Parathyroid adenoma (tissue), 2 donors: ENCODE results near the gene ENKD1.

Source experiments
- H2AFZ ChIP-seq: fragments of 300-600 bp; sonication (generic); one replicate; pipeline ENCODE4 v1.7.0; 2017; ENCODE audit warnings: antibody characterized with exemption, mild to moderate bottlenecking
- H3K27ac ChIP-seq: fragments of 300-600 bp; sonication (generic); one replicate; pipeline ENCODE4 v1.7.0; 2017
- H3K27me3 ChIP-seq: fragments of 300-600 bp; sonication (generic); one replicate; pipeline ENCODE4 v1.7.0; 2017; ENCODE audit warnings: low read length; ENCODE audit not compliant: control insufficient read depth, insufficient read depth
- H3K36me3 ChIP-seq: fragments of 300-600 bp; sonication (generic); one replicate; pipeline ENCODE4 v1.7.0; 2017; ENCODE audit warnings: low read length; ENCODE audit not compliant: control insufficient read depth, insufficient read depth
- H3K4me1 ChIP-seq: fragments of 300-600 bp; sonication (generic); one replicate; pipeline ENCODE4 v1.7.0; 2017; ENCODE audit warnings: control low read depth
- H3K4me2 ChIP-seq: fragments of 300-600 bp; sonication (generic); one replicate; pipeline ENCODE4 v1.7.0; 2017; ENCODE audit warnings: low read length
- H3K4me3 ChIP-seq: fragments of 300-600 bp; sonication (generic); one replicate; pipeline ENCODE4 v1.7.0; 2017; ENCODE audit warnings: low read depth, low read length
- H3K79me2 ChIP-seq: fragments of 300-600 bp; sonication (generic); one replicate; pipeline ENCODE4 v1.7.0; 2017; ENCODE audit warnings: control low read depth
- H3K9ac ChIP-seq: fragments of 300-600 bp; sonication (generic); one replicate; pipeline ENCODE4 v1.7.0; 2017; ENCODE audit warnings: mild to moderate bottlenecking
- H3K9me3 ChIP-seq: fragments of 300-600 bp; sonication (generic); one replicate; pipeline ENCODE4 v1.7.0; 2017; ENCODE audit warnings: low read length; ENCODE audit not compliant: control insufficient read depth
- TF ChIP-seq, protein P1 (sequence below): fragments of 300-600 bp; sonication (generic); IDR thresholded peaks from one replicate; pipeline ENCODE4 v1.7.0; 2017; ENCODE audit warnings: antibody characterized with exemption, mild to moderate bottlenecking
- donor health status: primary hyperparathyroidism.

The ENKD1 gene

DNA sequence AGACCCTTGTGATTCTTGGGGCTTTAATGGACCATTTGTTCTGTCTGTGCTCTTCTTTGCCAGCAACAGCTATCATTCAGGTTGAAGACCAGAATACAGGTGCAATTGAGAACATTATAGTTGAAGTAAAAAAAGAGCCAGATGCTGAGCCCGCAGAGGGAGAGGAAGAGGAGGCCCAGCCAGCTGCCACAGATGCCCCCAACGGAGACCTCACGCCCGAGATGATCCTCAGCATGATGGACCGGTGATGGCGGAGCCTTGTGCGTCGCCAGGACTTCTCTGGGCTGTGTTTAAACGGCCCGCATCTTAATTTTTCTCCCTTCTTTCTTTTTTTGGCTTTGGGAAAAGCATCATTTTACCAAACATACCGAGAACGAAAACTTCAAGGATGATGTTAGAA, 28.9 kb downstream of the ENKD1 start:
- TF ChIP-seq, protein P1, sequence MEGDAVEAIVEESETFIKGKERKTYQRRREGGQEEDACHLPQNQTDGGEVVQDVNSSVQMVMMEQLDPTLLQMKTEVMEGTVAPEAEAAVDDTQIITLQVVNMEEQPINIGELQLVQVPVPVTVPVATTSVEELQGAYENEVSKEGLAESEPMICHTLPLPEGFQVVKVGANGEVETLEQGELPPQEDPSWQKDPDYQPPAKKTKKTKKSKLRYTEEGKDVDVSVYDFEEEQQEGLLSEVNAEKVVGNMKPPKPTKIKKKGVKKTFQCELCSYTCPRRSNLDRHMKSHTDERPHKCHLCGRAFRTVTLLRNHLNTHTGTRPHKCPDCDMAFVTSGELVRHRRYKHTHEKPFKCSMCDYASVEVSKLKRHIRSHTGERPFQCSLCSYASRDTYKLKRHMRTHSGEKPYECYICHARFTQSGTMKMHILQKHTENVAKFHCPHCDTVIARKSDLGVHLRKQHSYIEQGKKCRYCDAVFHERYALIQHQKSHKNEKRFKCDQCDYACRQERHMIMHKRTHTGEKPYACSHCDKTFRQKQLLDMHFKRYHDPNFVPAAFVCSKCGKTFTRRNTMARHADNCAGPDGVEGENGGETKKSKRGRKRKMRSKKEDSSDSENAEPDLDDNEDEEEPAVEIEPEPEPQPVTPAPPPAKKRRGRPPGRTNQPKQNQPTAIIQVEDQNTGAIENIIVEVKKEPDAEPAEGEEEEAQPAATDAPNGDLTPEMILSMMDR, result no peak
- Histone ChIP-seq H3K4me3 (no peak overlapping the region), H3K4me2 (no peak overlapping the region), H3K9me3 (no peaks in the 10 kb centered on the region), H2AFZ (no peak overlapping the region), H3K27me3 (no peaks in the 10 kb centered on the region), H3K9ac (no peak overlapping the region), H3K4me1 (peaks cover 15% of the 10 kb centered on the region), H3K79me2 (no peaks in the 10 kb centered on the region), H3K36me3 (no peaks in the 10 kb centered on the region), H3K27ac (no peak overlapping the region)

DNA sequence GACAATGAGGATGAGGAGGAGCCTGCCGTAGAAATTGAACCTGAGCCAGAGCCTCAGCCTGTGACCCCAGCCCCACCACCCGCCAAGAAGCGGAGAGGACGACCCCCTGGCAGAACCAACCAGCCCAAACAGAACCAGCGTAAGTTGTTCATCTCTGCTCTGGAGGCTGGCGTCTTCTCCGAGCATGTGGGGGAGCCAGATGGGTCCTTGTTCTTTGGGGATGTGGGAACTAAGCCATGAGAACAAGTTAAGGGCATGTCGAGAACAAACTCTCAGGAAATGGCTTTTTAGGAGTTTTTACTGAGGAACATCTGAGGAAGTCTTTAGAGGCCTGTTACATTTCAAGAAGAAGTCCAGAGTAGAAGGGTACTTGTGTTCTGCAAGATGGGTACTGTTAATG, 29.8 kb downstream of the ENKD1 start:
- Histone ChIP-seq H3K4me1 (peaks cover 6% of the 10 kb centered on the region), H3K27me3 (no peaks in the 10 kb centered on the region), H3K36me3 (no peaks in the 10 kb centered on the region), H3K9me3 (no peaks in the 10 kb centered on the region), H2AFZ (no peak overlapping the region), H3K79me2 (no peaks in the 10 kb centered on the region), H3K4me3 (no peak overlapping the region), H3K27ac (no peak overlapping the region), H3K9ac (no peak overlapping the region), H3K4me2 (no peak overlapping the region)
- TF ChIP-seq, protein P1, result no peak

DNA sequence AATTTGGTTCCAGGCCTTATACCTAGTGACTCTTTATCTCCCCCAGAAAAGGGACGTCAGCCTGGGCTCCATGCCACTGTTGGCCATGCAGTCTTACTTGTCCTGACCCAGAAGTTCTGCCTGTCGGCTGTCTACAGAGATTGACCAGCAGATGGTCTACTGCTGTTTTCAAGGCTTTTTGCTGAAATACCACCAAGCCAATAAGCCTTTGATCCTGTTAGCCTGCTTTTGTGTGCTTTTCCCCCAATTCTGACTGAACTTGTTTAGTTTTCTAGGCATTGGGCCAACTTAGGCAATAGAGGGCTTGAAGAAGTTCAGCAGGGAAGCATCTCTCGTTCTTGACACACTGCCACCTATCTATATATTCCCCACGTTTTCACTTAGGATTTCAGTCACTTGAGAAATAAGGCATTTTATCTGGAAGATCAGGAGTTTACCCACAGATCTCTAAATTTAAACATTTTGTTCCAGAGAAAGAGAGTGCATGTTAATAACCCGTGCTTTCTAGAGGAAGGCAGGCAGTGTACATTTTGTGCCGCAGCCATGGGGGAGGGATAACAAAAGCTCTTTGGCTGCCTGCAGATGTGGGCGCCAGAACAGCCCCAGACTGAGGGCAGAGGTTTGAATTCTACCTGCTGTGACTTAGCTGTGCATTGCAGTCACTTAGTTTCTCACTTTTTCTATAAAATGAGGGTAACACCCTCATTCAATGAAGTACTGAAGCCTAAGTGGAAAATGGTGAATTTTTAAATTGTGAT, 34.0 kb downstream of the ENKD1 start:
- no peak overlapping the region for H3K9ac ChIP-seq
- no peaks in the 10 kb centered on the region for H3K36me3 ChIP-seq
- no peak overlapping the region for H3K4me3 ChIP-seq
- H3K4me2 ChIP-seq, result no peak overlapping the region
- no peak overlapping the region for H2AFZ ChIP-seq
- H3K4me1 ChIP-seq, result peaks cover 6% of the 10 kb centered on the region
- H3K27ac ChIP-seq, result peak overlapping the region; percentile 42
- TF ChIP-seq, protein P1, result no peak
- H3K9me3 ChIP-seq, result no peaks in the 10 kb centered on the region
- H3K27me3 ChIP-seq, result no peaks in the 10 kb centered on the region
- H3K79me2 ChIP-seq, result no peaks in the 10 kb centered on the region

DNA sequence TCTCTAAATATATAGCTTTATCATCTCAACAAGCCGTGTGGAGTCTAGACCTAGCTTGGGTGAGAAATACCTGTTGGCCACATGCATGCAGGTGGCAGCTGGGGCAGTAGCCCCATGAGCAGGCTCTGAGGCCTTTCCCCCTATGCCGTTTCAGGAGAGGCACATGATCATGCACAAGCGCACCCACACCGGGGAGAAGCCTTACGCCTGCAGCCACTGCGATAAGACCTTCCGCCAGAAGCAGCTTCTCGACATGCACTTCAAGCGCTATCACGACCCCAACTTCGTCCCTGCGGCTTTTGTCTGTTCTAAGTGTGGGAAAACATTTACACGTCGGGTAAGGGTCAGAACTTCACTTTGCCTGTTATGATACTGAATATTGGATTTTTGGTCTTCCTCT, 38.3 kb downstream of the ENKD1 start:
- H3K9me3 ChIP-seq, result no peaks in the 10 kb centered on the region
- no peak overlapping the region for H3K27ac ChIP-seq
- TF ChIP-seq, protein P1, result no peak
- H3K4me1 ChIP-seq, result peaks cover 5% of the 10 kb centered on the region
- H3K79me2 ChIP-seq, result no peaks in the 10 kb centered on the region
- H3K27me3 ChIP-seq, result no peaks in the 10 kb centered on the region
- H2AFZ ChIP-seq, result no peak overlapping the region
- H3K36me3 ChIP-seq, result no peaks in the 10 kb centered on the region
- H3K4me2 ChIP-seq, result no peak overlapping the region
- H3K4me3 ChIP-seq, result no peak overlapping the region
- H3K9ac ChIP-seq, result no peak overlapping the region

DNA sequence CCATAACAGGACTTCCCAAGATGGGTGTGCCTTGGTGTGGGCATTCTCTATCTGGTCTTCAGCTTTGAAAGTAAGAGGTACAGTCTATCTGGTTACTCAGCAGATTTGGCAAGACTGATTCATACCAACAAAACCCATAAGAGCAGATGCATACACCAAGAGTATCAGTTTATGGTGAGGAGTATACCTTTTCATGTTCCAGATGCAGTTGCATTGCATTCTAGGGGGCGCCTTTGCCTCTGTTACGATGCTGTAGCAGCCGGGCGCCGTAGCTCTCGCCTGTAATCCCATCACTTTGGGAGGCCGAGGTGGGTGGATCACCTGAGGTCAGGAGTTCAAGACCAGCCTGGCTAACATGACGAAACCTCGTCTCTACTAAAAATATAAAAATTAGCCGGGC, 52.7 kb downstream of the ENKD1 start:
- Histone ChIP-seq H3K9me3 (no peaks in the 10 kb centered on the region), H3K27me3 (no peaks in the 10 kb centered on the region), H3K79me2 (peaks cover 12% of the 10 kb centered on the region), H2AFZ (no peak overlapping the region), H3K4me2 (no peak overlapping the region), H3K4me1 (no peaks in the 10 kb centered on the region), H3K27ac (no peak overlapping the region), H3K36me3 (no peaks in the 10 kb centered on the region), H3K9ac (no peak overlapping the region), H3K4me3 (no peak overlapping the region)
- TF ChIP-seq, protein P1, result no peak
